WTC11 (cell line): ENCODE results near the gene GNA14. TPM values are rescaled to one million over a fixed set of nuclear protein-coding genes. Genes with fewer than 3 reads are reported as not detected.

Experiments
- ATAC-seq: fragments of 200-7000 bp; cut with Tn5 transposase; 2 replicates; pipeline ENCODE4 v1.10.0; 2021; ENCODE audit warnings: mild to moderate bottlenecking, moderate library complexity
- CTCF ChIA-PET: fragments of 300-600 bp; sonication (Branson Sonifier 250); formaldehyde crosslinking; loops from one replicate; lab custom pipeline; 2021; ENCODE audit warnings: antibody characterized with exemption; lab: Charles Lee
- POLR2A ChIA-PET: fragments of 350-600 bp; sonication (Branson Sonifier 250); formaldehyde crosslinking; loops from one replicate; lab custom pipeline; 2021; ENCODE audit warnings: antibody characterized with exemption; lab: Charles Lee
- DNase-seq: peaks from one replicate; pipeline ENCODE4 v3.0.0; 2021; ENCODE audit warnings: low spot score
- H3K27ac Mint-ChIP-seq: 2 replicates; pipeline ENCODE4 v1.8.0; 2021; ENCODE audit warnings: mixed read lengths
- H3K27me3 Mint-ChIP-seq: 2 replicates; pipeline ENCODE4 v1.8.0; 2021; ENCODE audit warnings: low read depth, mild to moderate bottlenecking, moderate library complexity, mixed read lengths
- H3K36me3 Mint-ChIP-seq: 2 replicates; pipeline ENCODE4 v1.8.0; 2021; ENCODE audit warnings: mixed read lengths
- H3K4me1 Mint-ChIP-seq: 2 replicates; pipeline ENCODE4 v1.8.0; 2022; ENCODE audit warnings: mixed read lengths
- H3K4me3 Mint-ChIP-seq: 2 replicates; pipeline ENCODE4 v1.8.0; 2021; ENCODE audit warnings: mild to moderate bottlenecking, moderate library complexity, mixed read lengths
- H3K9me3 Mint-ChIP-seq: 2 replicates; pipeline ENCODE4 v1.8.0; 2021; ENCODE audit warnings: mixed read lengths
- AFF4 ChIP-seq: sonication (generic); formaldehyde crosslinking; IDR thresholded peaks from 2 replicates; pipeline ENCODE4 v1.8.1; 2023; ENCODE audit warnings: mild to moderate bottlenecking, missing genetic modification reagents, borderline replicate concordance
- ARID4B ChIP-seq: sonication (generic); formaldehyde crosslinking; IDR thresholded peaks from 2 replicates; pipeline ENCODE4 v1.8.0; 2023; ENCODE audit warnings: missing genetic modification reagents, mild to moderate bottlenecking, borderline replicate concordance
- E2F1 ChIP-seq: sonication (generic); formaldehyde crosslinking; IDR thresholded peaks from 2 replicates; pipeline ENCODE4 v1.8.0; 2022; ENCODE audit warnings: mild to moderate bottlenecking, missing genetic modification reagents
- E2F4 ChIP-seq: sonication (generic); formaldehyde crosslinking; IDR thresholded peaks from 2 replicates; pipeline ENCODE4 v1.8.1; 2022; ENCODE audit warnings: low read depth, mild to moderate bottlenecking, moderate library complexity, missing genetic modification reagents, borderline replicate concordance
- ELF4 ChIP-seq: sonication (generic); formaldehyde crosslinking; IDR thresholded peaks from 2 replicates; pipeline ENCODE4 v1.8.1; 2022; ENCODE audit warnings: low read depth, mild to moderate bottlenecking, moderate library complexity, missing genetic modification reagents
- ESRRA ChIP-seq: sonication (generic); formaldehyde crosslinking; IDR thresholded peaks from 2 replicates; pipeline ENCODE4 v1.8.1; 2022; ENCODE audit warnings: mild to moderate bottlenecking, missing genetic modification reagents, borderline replicate concordance
- MAX ChIP-seq: sonication (generic); formaldehyde crosslinking; IDR thresholded peaks from 2 replicates; pipeline ENCODE4 v1.8.0; 2022; ENCODE audit warnings: mild to moderate bottlenecking, missing genetic modification reagents
- NR1H2 ChIP-seq: sonication (generic); formaldehyde crosslinking; IDR thresholded peaks from 2 replicates; pipeline ENCODE4 v1.9.0; 2021; ENCODE audit warnings: mild to moderate bottlenecking, moderate library complexity, missing genetic modification reagents
- PREB ChIP-seq: sonication (generic); formaldehyde crosslinking; IDR thresholded peaks from 2 replicates; pipeline ENCODE4 v1.8.1; 2022; ENCODE audit warnings: mild to moderate bottlenecking, missing genetic modification reagents, moderate library complexity, borderline replicate concordance
- RORB ChIP-seq: fragments of 250-450 bp; sonication (Bioruptor Pico); IDR thresholded peaks from 2 replicates; pipeline ENCODE4 v1.9.0; 2021; ENCODE audit warnings: mild to moderate bottlenecking
- TCF7 ChIP-seq: sonication (generic); formaldehyde crosslinking; IDR thresholded peaks from 2 replicates; pipeline ENCODE4 v1.8.0; 2022; ENCODE audit warnings: mild to moderate bottlenecking, low read depth, missing genetic modification reagents, moderate library complexity
- TEAD1 ChIP-seq: sonication (generic); formaldehyde crosslinking; IDR thresholded peaks from 2 replicates; pipeline ENCODE4 v1.8.0; 2022; ENCODE audit warnings: mild to moderate bottlenecking, missing genetic modification reagents
- TEAD4 ChIP-seq: sonication (generic); formaldehyde crosslinking; IDR thresholded peaks from 2 replicates; pipeline ENCODE4 v1.8.0; 2022; ENCODE audit warnings: mild to moderate bottlenecking, missing genetic modification reagents
- ZMAT4 ChIP-seq: fragments of 250-450 bp; sonication (Bioruptor Pico); IDR thresholded peaks from 2 replicates; pipeline ENCODE4 v1.9.0; 2021; ENCODE audit warnings: mild to moderate bottlenecking
- ZNF425 ChIP-seq: fragments of 250-450 bp; sonication (Bioruptor Pico); conservative IDR thresholded peaks from 2 replicates; pipeline ENCODE4 v1.9.0; 2021; ENCODE audit warnings: mild to moderate bottlenecking
- ZNF671 ChIP-seq: fragments of 250-450 bp; sonication (Bioruptor Pico); IDR thresholded peaks from 2 replicates; pipeline ENCODE4 v1.8.0; 2021; ENCODE audit warnings: mild to moderate bottlenecking
- total RNA-seq: library from RNA; stranded (reverse); gene quantifications from 3 replicates; pipeline ENCODE4 v1.2.3, GENCODE V29; 2021
- TF ChIP-seq, protein P1 (sequence below): sonication (generic); formaldehyde crosslinking; IDR thresholded peaks from 2 replicates; pipeline ENCODE4 v1.8.0; 2023; ENCODE audit warnings: missing genetic modification reagents

Gene GNA14
- total RNA-seq, 1 experiment from 2014 or later = 26.7 TPM

GRCh38 chr9:77547106-77547730 lies 100.9 kb downstream of the GNA14 start:
- CTCF ChIA-PET = interaction anchor here (1.4 kb wide), 1 partner anchor 13 kb away, joined by 3 read pairs; no protein-coding TSS in a partner anchor
- POLR2A ChIA-PET = no interaction called here
- TF ChIP-seq AFF4 (CRISPR knock-in tag) (no peak), ZNF425 (CRISPR knock-in tag) (no peak), ZNF671 (CRISPR knock-in tag) (no peak), NR1H2 (no peak), ESRRA (CRISPR knock-in tag) (no peak), TEAD1 (CRISPR knock-in tag) (no peak), TEAD4 (no peak), RORB (no peak), E2F4 (CRISPR knock-in tag) (no peak), TCF7 (CRISPR knock-in tag) (no peak), ELF4 (CRISPR knock-in tag) (no peak), E2F1 (CRISPR knock-in tag) (no peak), MAX (CRISPR knock-in tag) (no peak), ZMAT4 (CRISPR knock-in tag) (no peak), ARID4B (no peak), PREB (CRISPR knock-in tag) (no peak)
- TF ChIP-seq, protein P1, sequence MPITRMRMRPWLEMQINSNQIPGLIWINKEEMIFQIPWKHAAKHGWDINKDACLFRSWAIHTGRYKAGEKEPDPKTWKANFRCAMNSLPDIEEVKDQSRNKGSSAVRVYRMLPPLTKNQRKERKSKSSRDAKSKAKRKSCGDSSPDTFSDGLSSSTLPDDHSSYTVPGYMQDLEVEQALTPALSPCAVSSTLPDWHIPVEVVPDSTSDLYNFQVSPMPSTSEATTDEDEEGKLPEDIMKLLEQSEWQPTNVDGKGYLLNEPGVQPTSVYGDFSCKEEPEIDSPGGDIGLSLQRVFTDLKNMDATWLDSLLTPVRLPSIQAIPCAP (CRISPR knock-in tag) = no peak
- Mint-ChIP-seq H3K4me1 (peaks cover 42% of the 10 kb centered on the region), H3K36me3 (peaks cover 18% of the 10 kb centered on the region), H3K9me3 (peaks cover 22% of the 10 kb centered on the region), H3K27me3 (no peaks in the 10 kb centered on the region), H3K4me3 (no peak overlapping the region), H3K27ac (no peak overlapping the region)
- ATAC-seq = no peak
- DNase-seq = no peak
